ENCODE data around the gene EOLA1.
"Not testable (repeated sequence)": the region's sequence is repeated elsewhere in the genome, so short reads cannot be mapped to it uniquely, and the experiment has no call there.

DNA sequence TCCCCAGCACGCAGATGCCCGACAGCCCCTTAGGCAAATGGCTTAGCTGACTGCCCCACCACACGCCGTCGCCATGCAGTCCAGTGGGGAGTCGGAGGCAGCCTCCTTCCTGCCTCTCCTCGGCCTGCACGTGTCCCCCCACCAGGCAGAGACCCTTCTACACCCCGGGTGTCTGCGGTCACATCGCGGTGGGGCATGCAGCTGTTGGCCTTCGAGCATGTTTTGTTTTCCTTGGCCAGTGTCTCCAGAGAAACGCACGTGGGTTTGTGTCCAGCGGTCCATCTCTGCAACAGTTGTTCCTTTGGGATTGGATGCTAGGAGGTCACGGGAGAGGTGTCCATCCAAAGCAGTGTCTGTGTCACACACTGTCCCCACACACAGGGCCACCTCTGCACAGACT, 54.4 kb downstream of the EOLA1 start, which contains the start of gene HSFX2:
- TF ChIP-seq POLR2A, CTCF, POLR2AphosphoS5 (IDR thresholded peaks at IDR 0.05): not testable (repeated sequence)

Measured in suprapubic skin (tissue), 4 donors.